GM19324 (cell line): ENCODE data around the gene APC.

Experiments used
- ATAC-seq: cut with Tn5 transposase; IDR thresholded peaks from one replicate; pipeline ENCODE4 v1.9.1; 2021; ENCODE audit warnings: mild to moderate bottlenecking, moderate library complexity; ENCODE audit not compliant: unreplicated experiment, low FRiP score

APC gene

DNA sequence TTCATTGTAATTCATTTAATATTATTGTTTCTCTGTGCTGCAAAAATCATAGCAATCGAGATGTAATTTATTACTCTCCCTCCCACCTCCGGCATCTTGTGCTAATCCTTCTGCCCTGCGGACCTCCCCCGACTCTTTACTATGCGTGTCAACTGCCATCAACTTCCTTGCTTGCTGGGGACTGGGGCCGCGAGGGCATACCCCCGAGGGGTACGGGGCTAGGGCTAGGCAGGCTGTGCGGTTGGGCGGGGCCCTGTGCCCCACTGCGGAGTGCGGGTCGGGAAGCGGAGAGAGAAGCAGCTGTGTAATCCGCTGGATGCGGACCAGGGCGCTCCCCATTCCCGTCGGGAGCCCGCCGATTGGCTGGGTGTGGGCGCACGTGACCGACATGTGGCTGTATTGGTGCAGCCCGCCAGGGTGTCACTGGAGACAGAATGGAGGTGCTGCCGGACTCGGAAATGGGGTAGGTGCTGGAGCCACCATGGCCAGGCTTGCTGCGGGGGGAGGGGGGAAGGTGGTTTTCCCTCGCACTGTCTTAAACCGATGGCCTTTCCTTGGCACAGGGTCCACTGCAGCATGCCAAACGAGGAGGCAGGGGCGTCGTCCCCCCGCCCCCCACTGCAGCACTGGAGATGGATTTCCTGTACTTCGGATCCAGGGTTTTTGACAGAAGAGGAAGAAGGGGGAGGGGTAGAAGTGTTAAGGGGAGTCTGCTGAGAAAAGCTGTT, at the start of gene APC:
APC (plus strand) TSS at position 423 of the 728 bp plus-strand sequence. CDS start 17,006 bp downstream, outside the sequence.
- peak; percentile 100 for ATAC-seq

DNA sequence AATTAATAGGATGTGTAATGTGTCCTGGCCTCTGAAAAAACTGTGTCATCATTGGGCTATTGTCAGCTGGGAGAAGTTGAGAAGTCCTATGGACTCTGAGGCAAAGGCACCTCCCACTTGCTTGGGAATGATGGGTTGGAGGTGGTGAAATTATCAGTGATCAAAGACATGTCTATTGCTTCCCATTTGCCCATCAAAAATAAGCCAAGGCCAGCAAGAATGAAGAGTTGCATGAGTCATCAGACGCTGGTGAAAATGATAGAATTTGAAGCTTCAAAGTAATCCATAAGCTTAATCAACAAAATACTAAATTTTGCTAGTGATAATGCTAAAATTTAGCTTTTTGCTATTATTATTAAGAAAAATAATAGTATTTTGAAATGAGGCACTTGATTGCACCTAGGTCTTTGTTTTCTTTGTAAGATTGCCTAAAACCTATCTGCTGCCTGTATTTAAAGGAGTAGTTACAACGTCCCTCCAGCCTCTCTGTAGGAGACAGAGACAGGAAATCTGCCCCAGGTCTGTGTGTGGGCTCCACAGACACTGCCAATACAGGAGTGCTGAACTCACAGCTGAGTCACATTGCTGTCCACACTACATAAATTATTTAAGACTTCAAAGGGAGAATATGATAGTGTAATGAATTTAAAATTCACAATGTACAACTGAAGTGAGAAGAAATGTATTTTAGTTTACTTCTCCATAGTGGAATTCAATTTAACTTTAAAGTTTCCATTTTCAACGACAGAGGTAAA, 48.4 kb upstream of the APC start:
- no peak for ATAC-seq

DNA sequence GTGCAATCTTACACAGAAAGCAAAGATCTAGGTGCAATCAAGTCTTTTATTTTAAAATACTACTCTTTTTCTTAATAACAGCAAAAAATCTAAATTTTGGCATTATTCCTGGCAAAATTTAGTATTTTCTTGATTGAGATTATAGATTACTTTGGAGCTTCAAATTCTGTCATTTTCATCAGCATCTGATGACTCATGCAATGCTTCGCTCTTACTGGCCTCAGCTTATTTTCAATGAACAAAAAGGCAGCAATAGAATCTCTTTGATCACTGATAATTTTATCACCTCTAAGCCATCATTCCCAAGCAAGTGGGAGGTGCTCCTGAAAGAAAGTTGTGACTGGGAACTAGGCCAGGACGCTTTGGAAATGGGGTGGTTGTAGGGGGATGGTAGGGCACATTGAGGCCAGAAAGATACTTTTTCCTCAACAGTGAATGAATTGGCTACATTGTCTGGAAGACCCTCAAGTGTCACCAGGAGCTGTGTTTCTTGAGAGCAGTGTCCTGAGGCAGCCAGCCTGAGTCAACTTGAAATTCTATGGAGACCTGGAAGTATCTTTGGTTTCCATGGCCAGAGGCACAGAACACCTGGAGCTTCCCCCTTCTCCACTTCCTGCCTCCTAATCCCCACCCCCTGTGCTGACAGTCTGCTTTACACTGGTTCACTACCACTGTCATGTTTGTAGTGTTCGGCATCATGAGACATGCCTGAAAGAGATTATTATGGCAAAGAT, 46.9 kb upstream of the APC start:
- no peak for ATAC-seq

DNA sequence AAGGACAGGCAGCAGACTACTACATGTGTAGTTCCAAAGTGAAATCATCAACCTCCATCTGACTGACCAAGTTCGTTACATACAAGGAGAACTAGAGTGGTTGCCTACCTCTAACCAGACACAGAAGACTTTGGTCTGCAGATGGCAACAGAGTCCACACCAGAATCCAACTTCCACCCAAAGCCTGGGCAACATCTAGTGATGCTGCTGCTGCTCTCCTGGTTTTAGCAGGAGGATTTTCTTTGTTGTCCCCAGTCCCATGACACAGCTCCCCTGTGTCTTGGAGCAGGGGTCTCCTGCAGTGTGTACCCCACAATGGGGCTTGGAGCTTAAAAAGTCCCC, 46.4 kb upstream of the APC start:
- no peak for ATAC-seq

DNA sequence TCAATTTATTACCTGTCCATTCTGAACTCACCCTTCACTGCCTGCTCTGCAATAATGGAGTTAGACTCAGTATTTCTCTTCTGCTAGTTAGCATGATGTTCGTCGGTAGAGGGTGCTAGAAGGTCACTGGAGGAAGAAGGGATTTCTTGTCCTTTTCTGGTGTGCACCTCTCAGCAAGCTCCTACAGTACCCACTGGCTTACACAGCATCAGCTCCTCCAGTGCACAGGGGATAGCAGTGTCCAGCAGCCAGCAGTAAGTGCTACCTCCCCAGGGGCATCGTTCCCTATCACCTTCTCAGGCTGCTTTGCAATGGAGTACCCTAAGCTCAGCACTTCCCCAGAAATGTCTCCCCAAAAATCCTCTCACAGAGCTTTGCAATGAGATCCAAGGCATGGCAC, 45.9 kb upstream of the APC start:
- no peak for ATAC-seq

DNA sequence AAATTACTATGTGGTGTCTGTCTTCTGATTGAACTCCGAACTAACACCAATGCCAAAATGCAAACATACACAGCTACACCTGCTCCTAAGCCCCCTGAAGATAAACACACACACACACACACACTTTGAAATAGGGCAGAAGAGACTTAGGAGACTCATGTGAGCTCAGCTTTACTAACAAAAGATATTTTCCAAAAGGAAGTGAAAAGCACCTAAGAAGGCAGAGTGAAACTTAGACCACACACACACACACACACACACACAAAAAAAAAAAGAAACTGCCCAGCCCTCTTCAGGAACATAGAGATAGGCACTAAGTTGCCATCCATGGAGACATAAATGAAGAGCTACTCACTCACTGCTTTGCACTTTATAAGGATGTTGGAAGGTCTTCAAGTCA, 45.2 kb upstream of the APC start:
- ATAC-seq, result no peak

DNA sequence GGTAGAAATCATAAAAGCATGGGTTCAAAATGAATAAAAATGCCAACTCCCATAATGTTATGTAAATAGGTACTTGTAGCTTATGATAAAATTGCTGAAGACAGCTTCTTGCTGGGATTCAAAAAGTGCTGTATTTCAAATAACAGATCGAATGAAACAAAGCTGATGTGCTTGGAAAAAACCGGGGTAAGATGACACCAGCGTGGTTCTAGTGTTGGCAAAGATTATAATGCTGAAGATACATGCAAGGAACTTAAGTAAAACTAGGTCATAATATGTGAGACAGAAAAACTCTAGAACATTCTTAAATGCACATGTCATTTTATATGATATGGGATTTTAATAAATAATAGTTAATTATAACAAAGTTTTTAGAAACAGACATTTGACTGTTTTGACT, 44.4 kb upstream of the APC start:
- no peak for ATAC-seq

DNA sequence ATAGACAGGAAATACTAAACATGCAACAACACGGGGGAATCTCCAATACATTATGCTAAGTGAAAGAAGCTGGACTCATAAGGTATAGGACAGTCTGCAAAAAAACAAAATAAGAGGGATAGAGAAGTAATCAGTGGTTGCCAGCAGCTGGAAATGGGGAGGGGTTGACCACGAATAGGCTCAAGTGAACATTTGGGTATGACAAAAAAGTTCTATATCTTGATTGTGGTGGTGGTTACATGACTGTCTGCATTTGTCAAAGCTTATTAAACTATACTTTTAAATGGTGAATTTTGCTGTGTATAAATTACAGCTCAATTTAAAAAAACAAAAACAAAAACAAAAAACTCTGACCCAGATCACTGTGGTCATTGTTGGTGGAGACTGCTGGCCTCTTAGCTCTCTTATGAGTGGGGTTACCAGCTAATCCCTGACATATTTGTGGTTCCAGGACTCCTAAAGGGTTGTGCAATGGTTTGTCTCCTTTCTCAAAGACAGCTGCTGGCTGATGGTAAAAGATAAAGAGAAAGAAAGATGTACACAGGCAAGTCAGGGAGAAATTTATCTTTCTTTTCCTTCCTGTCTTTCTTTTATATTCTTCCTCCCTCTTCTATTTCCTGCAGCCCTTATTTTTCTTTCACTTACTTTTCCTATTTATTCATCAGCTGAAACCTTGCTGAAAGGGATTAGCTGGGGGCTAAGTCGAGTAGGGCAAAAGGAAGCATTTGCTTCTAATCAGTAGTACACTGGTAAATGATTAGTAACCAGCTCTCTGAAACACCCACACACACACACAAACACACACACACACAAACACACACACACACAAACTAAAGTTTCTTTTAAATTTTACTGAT, 42.6 kb upstream of the APC start:
- no peak for ATAC-seq

DNA sequence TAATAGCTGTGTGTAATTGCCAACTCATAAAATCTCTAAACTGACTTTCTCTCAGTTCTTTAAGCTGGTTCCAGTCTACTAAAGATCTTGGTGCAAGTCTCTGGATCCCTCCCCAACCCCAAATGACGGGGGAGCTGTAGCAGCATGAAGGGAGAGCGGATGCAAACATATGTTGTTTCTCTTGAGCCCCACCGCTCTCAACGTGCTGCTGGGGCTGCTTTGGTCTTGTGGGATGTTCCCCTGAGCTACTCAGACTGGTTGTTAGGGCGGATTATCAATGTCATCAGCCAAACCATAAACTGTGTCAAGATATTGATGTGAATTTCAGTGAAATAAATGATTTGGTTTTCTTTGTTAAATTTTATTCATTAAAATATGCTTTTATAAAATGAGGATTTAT, 40.9 kb upstream of the APC start:
- no peak for ATAC-seq

DNA sequence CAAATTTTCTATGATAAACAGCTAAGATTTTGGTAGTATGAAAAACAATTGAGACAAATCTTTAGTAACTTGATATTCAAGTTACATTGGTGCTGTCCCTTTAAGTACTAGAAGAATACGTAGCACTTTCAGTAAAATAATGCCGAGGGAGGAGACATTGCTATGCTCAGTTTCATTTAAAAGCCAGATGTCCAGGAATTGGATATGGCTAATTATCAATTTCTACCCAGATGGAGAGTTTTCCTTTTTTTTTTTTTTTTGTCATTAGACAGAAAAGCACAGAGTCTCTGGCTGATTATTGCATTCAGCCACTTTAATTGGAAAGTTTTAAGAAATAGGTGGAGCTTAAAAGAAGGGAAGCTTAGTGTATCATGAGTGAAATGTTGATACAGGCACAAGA, 40.4 kb upstream of the APC start:
- ATAC-seq, result no peak

DNA sequence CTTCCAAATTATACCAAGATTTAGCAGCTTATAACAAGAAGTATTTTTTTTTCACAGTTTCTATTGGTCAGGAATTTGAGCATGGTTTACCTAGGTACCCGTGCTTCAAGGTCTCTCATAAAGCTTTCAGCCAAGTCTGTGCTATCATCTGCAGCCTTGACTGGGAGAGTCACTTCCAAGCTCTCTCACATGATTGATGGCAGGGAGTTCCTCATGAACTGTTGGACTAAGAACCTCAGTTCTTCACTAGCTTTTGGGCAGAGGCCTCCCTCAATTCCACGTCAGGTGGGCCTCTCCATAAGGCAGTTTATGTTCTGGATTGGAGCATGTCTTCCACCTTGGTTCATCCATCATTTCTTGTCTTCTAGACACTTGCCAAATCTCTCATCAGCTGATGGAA, 39.9 kb upstream of the APC start:
- no peak for ATAC-seq

DNA sequence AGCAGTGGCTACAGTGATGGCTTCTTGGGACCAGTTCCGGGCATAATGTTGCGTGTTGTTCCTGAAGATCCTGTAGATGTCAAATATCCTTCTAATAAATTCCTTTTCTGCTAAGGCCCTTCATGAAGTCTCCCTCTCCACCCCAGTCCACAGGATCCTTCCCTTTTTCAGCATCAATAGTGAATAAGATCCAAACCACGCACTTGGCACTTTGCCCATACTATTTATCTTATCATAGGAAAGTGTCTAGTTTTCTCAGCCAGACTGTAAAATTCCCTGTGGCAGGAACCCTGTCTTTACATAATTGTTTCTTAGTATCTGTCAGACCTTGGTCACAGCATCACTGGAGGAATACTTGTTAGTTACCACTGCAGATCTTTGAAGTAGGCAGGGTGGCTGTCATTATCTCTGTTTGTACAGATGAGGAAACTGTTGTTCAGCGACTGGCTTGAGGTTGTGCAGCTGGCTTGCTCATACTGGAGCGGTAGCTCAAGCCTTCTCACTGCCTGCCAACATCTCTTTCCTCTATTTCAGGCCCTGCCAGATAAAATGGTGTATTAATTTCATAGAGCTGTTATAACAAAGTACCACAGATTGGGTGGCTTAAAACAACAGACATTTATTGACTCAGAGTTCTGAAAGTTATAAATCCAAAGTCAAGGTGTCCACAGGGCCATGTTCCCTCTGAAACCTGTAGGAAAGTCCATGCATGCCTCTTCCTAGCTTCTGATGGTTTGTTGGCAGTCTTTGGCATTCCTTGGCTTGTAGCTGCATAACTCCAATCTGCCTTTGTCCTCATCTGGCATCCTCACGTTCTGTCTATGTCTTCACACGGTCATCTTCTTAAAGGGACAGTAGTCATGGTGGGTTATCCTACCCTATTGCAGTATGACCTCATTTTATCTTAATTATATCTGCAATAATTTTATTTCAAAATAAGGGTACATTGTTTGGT, 33.5 kb upstream of the APC start:
- no peak for ATAC-seq

DNA sequence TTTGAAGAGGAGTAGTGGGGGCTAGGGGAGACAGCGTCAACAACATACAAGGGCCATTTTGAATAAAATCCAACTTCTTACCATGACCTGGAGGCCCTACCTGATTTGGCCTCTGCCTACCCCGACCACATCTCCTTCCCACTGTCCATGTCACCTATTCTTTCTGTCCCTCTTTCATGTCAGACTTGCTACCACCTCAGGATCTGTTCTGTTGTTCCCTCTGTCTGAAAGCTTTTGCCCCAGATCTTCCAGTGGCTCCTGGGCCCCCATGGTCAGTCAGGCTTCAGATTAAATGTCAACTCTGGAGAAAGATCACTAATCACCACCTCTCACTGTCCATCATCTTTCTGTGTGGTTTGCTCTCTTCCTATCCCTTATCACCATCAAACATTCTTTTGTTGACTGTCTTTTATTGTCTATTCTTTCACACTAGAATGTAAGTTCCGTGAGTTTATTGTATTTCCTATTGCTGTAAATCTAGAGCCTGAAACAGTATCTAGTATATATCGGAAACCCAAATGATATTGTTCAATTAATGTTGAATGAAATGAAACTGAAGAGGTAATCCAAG, 31.2 kb upstream of the APC start:
- no peak for ATAC-seq

DNA sequence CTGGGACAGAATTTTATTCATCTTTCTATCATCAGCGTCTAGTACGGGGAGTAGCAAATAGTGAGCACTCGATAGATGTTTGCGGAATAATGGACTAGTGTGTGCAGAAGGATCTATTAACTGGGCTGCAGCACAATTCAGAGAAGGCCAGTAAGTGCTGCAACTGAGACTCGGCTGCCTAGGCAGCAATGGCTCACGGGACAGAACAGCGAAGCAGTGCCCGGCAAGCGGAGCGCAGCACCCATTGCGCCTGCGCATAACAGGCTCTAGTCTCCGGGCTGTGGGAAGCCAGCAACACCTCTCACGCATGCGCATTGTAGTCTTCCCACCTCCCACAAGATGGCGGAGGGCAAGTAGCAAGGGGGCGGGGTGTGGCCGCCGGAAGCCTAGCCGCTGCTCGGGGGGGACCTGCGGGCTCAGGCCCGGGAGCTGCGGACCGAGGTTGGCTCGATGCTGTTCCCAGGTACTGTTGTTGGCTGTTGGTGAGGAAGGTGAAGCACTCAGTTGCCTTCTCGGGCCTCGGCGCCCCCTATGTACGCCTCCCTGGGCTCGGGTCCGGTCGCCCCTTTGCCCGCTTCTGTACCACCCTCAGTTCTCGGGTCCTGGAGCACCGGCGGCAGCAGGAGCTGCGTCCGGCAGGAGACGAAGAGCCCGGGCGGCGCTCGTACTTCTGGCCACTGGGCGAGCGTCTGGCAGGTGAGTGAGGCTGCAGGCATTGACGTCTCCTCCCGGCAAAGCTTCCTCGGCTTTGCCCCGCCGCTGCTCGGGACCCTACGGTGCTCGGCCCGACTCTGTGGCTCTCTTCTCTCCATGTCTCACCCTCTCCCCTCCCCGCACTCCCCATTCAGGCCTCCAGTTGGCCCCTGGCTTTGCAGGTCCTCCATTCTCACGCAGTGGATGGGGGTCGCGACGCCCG, 30.2 kb upstream of the APC start:
- peak; percentile 97 for ATAC-seq

DNA sequence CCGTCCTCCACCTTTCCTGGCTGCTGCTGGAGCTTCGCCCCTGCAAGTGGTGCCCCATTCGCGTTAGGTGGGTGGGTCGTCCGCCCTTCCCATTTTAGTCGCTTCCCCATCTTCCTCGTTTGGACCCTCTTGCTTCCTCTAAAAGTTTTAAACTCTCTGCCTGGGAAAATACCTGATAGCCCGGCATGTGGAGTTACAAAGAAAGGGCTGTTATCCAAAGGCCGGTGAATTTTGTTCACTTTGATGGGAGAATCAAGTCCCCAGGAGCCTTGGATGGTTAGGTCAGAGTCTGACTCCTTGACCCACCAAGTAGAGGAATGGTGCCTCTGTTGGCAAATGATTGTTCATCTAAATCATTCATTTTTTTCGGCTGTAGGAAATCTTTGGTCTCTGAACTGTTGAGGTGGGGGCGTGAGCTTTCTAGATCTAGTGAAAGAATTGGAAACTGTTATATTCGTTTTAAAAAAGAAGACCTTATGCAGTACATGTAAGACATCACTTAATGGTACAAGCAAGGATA, 29.5 kb upstream of the APC start:
- ATAC-seq, result no peak

DNA sequence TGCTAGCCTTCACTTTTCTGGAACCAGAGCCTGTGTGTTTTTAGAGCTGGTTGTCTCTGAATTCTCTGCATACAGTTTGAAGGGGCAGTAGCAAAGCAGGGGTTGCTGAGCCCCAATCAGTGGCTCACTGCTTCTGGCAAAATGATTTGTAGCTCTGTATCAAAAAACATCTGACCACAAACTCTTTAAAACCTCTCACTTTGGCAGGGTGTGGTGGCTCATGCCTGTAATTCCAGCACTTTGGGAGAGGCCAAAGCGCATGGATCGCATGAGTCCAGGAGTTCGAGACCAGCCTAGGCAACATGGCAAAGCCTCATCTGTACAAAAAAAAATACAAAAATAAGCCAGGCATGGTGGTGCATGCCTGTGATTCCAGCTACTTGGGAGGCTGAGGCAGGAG, 28.3 kb upstream of the APC start:
- no peak for ATAC-seq

DNA sequence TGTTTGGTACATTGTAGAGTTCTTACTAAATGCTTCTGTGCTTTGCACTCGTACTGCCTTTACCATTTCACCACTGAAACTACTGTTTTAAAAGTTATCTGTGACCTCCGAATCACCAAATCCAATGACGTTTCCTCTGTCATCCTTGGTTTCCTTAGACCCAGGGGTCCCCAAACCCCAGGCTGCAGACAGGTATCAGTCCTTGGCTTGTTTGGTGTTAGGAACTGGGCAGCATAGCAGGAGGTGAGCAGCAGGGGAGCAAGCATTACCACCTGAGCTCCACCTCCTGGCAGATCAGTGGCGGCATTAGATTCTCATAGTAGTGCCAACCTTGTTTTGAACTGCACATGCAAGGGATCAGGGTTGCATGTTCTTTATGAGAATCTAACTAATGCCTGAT, 26.8 kb upstream of the APC start:
- no peak for ATAC-seq

DNA sequence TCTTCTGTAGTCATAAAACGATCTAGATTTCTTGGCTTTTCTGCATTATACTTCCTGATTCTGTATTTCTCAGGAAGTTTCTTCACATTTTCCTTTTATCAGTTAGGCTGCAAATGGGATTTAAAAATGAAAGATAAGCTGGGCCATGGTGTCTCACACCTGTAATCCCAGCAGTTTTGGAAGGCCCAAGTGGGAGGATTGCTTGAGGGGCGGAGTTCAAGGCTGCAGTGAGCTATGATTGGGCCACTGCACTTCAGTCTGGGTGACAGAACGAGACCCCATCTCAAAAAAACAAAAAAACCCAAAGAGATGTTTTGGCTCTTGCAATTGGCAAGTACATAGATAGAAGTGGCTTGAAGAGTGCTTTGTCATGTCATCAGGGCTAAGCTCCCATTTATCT, 26.2 kb upstream of the APC start:
- ATAC-seq, result no peak
